WTC11 (cell line): ENCODE results near the gene IFNL2. TPM values are rescaled to one million over a fixed set of nuclear protein-coding genes. Genes with fewer than 3 reads are reported as not detected.
"Not testable (repeated sequence)": the region's sequence is repeated elsewhere in the genome, so short reads cannot be mapped to it uniquely, and the experiment has no call there.

Source experiments
- ATAC-seq: fragments of 200-7000 bp; cut with Tn5 transposase; 2 replicates; pipeline ENCODE4 v1.10.0; 2021; ENCODE audit warnings: mild to moderate bottlenecking, moderate library complexity
- CTCF ChIA-PET: fragments of 300-600 bp; sonication (Branson Sonifier 250); formaldehyde crosslinking; loops from one replicate; lab custom pipeline; 2021; ENCODE audit warnings: antibody characterized with exemption; lab: Charles Lee
- POLR2A ChIA-PET: fragments of 350-600 bp; sonication (Branson Sonifier 250); formaldehyde crosslinking; loops from one replicate; lab custom pipeline; 2021; ENCODE audit warnings: antibody characterized with exemption; lab: Charles Lee
- DNase-seq: peaks from one replicate; pipeline ENCODE4 v3.0.0; 2021; ENCODE audit warnings: low spot score
- H3K27ac Mint-ChIP-seq: 2 replicates; pipeline ENCODE4 v1.8.0; 2021; ENCODE audit warnings: mixed read lengths
- H3K27me3 Mint-ChIP-seq: 2 replicates; pipeline ENCODE4 v1.8.0; 2021; ENCODE audit warnings: low read depth, mild to moderate bottlenecking, moderate library complexity, mixed read lengths
- H3K36me3 Mint-ChIP-seq: 2 replicates; pipeline ENCODE4 v1.8.0; 2021; ENCODE audit warnings: mixed read lengths
- H3K4me1 Mint-ChIP-seq: 2 replicates; pipeline ENCODE4 v1.8.0; 2022; ENCODE audit warnings: mixed read lengths
- H3K4me3 Mint-ChIP-seq: 2 replicates; pipeline ENCODE4 v1.8.0; 2021; ENCODE audit warnings: mild to moderate bottlenecking, moderate library complexity, mixed read lengths
- H3K9me3 Mint-ChIP-seq: 2 replicates; pipeline ENCODE4 v1.8.0; 2021; ENCODE audit warnings: mixed read lengths
- ARID4B ChIP-seq: sonication (generic); formaldehyde crosslinking; IDR thresholded peaks from 2 replicates; pipeline ENCODE4 v1.8.0; 2023; ENCODE audit warnings: missing genetic modification reagents, mild to moderate bottlenecking, borderline replicate concordance
- HMGXB4 ChIP-seq: sonication (generic); formaldehyde crosslinking; IDR thresholded peaks from 2 replicates; pipeline ENCODE4 v1.8.1; 2023; ENCODE audit warnings: mild to moderate bottlenecking, moderate library complexity, missing genetic modification reagents
- JUN ChIP-seq: sonication (generic); formaldehyde crosslinking; IDR thresholded peaks from 2 replicates; pipeline ENCODE4 v1.8.0; 2023; ENCODE audit warnings: mild to moderate bottlenecking, missing genetic modification reagents
- MLX ChIP-seq: sonication (generic); formaldehyde crosslinking; IDR thresholded peaks from 2 replicates; pipeline ENCODE4 v1.8.1; 2023; ENCODE audit warnings: mild to moderate bottlenecking, missing genetic modification reagents, moderate library complexity
- OVOL2 ChIP-seq: fragments of 250-450 bp; sonication (Bioruptor Pico); IDR thresholded peaks from 2 replicates; pipeline ENCODE4 v1.9.0; 2021; ENCODE audit warnings: mild to moderate bottlenecking, borderline replicate concordance
- TEAD1 ChIP-seq: sonication (generic); formaldehyde crosslinking; IDR thresholded peaks from 2 replicates; pipeline ENCODE4 v1.8.0; 2022; ENCODE audit warnings: mild to moderate bottlenecking, missing genetic modification reagents
- USF2 ChIP-seq: sonication (generic); formaldehyde crosslinking; IDR thresholded peaks from 2 replicates; pipeline ENCODE4 v1.8.1; 2023; ENCODE audit warnings: mild to moderate bottlenecking, missing genetic modification reagents, moderate library complexity
- ZBTB43 ChIP-seq: sonication (generic); formaldehyde crosslinking; IDR thresholded peaks from 2 replicates; pipeline ENCODE4 v1.8.1; 2023; ENCODE audit warnings: mild to moderate bottlenecking, missing genetic modification reagents
- ZNF121 ChIP-seq: sonication (generic); formaldehyde crosslinking; IDR thresholded peaks from 2 replicates; pipeline ENCODE4 v1.8.0; 2023; ENCODE audit warnings: missing genetic modification reagents
- ZNF219 ChIP-seq: sonication (generic); formaldehyde crosslinking; IDR thresholded peaks from 2 replicates; pipeline ENCODE4 v1.8.0; 2023; ENCODE audit warnings: missing genetic modification reagents, mild to moderate bottlenecking, borderline replicate concordance
- ZNF671 ChIP-seq: fragments of 250-450 bp; sonication (Bioruptor Pico); IDR thresholded peaks from 2 replicates; pipeline ENCODE4 v1.8.0; 2021; ENCODE audit warnings: mild to moderate bottlenecking
- total RNA-seq: library from RNA; stranded (reverse); gene quantifications from 3 replicates; pipeline ENCODE4 v1.2.3, GENCODE V29; 2021

IFNL2 gene
- total RNA-seq, 1 experiment from 2014 or later, result not detected

- Mint-ChIP-seq H3K4me1 (0 out of 2 replicates have a peak, but pooled peaks cover 2% of the 10 kb centered on the region), H3K9me3 (no peaks in the 10 kb centered on the region), H3K27ac (no peak overlapping the region), H3K36me3 (no peaks in the 10 kb centered on the region), H3K4me3 (no peak overlapping the region), H3K27me3 (peaks cover 44% of the 10 kb centered on the region)
- ChIA-PET POLR2A (no interaction called here), CTCF (interaction anchor here (0.7 kb wide), 1 partner anchor 8 kb away, joined by 3 read pairs; no protein-coding TSS in a partner anchor)
- TF ChIP-seq HMGXB4 (CRISPR knock-in tag) (no peak), TEAD1 (no peak)
- ATAC-seq (no peak), DNase-seq (no peak)
Measured at GRCh38 chr19:39240421-39240820, 27.8 kb upstream of the IFNL2 start.

- H3K9me3 Mint-ChIP-seq, POLR2A ChIA-PET, H3K36me3 Mint-ChIP-seq, DNase-seq, ATAC-seq, H3K4me3 Mint-ChIP-seq, H3K4me1 Mint-ChIP-seq, H3K27ac Mint-ChIP-seq: not testable (repeated sequence)
- H3K27me3 Mint-ChIP-seq, result peaks cover 49% of the 10 kb centered on the region
- CTCF ChIA-PET, result interaction anchor here (1.5 kb wide), 1 partner anchor 77 kb away, joined by 4 read pairs; the partner anchor contains the start of gene LRFN1
Measured at GRCh38 chr19:39243741-39244140, 24.5 kb upstream of the IFNL2 start.

- H3K4me1 Mint-ChIP-seq, H3K9me3 Mint-ChIP-seq, H3K27ac Mint-ChIP-seq, DNase-seq, H3K36me3 Mint-ChIP-seq, POLR2A ChIA-PET, H3K4me3 Mint-ChIP-seq, ATAC-seq: not testable (repeated sequence)
- CTCF ChIA-PET, result interaction anchor here (1.5 kb wide), 1 partner anchor 76 kb away, joined by 4 read pairs; the partner anchor contains the start of gene LRFN1
- H3K27me3 Mint-ChIP-seq, result peaks cover 50% of the 10 kb centered on the region
Measured at GRCh38 chr19:39244410-39245100, 23.6 kb upstream of the IFNL2 start, which contains the start of gene IFNL3. Gene IFNL3 (minus strand): TSS chr19:39245006. CDS start chr19:39244967, 39 bp downstream.

- CTCF ChIA-PET, result interaction anchor here (1.5 kb wide), 1 partner anchor 75 kb away, joined by 4 read pairs; the partner anchor contains the start of gene LRFN1
- peak; percentile 70 for ATAC-seq
- peaks cover 50% of the 10 kb centered on the region for H3K27me3 Mint-ChIP-seq
- H3K9me3 Mint-ChIP-seq, H3K4me1 Mint-ChIP-seq, H3K4me3 Mint-ChIP-seq, H3K36me3 Mint-ChIP-seq, POLR2A ChIA-PET, DNase-seq, H3K27ac Mint-ChIP-seq: not testable (repeated sequence)
Measured at GRCh38 chr19:39245166-39245565, 23.0 kb upstream of the IFNL2 start.

GRCh38 chr19:39246951-39247669, 21.1 kb upstream of the IFNL2 start:
- CTCF ChIA-PET, result interaction anchor here (0.6 to 1.6 kb wide), 15 partner anchors 14 to 125 kb away, joined by 3 to 6 read pairs (median 4); partner anchors contain the start of genes IFNL1, NCCRP1 and SAMD4B
- H3K9me3 Mint-ChIP-seq, result no peaks in the 10 kb centered on the region
- H3K27ac Mint-ChIP-seq, result no peak overlapping the region
- DNase-seq, result peak; percentile 80
- H3K4me3 Mint-ChIP-seq, result peak overlapping the region; percentile 60
- POLR2A ChIA-PET, result interaction anchor here (0.6 kb wide), 1 partner anchor 13 kb away, joined by 4 read pairs; no protein-coding TSS in a partner anchor
- no peaks in the 10 kb centered on the region for H3K4me1 Mint-ChIP-seq
- no peaks in the 10 kb centered on the region for H3K36me3 Mint-ChIP-seq
- peaks cover 65% of the 10 kb centered on the region for H3K27me3 Mint-ChIP-seq
- peak; percentile 67 for ATAC-seq
- TF ChIP-seq USF2 (CRISPR knock-in tag) (peak; percentile 53), ZBTB43 (CRISPR knock-in tag) (peak; percentile 80; the same call in 1 of the 2 replicates), ARID4B (CRISPR knock-in tag) (no peak; the same call in 1 of the 2 replicates), ZNF219 (no peak), ZNF671 (no peak), OVOL2 (CRISPR knock-in tag) (no peak), MLX (CRISPR knock-in tag) (no peak), ZNF121 (CRISPR knock-in tag) (no peak), JUN (0 out of 2 replicates have a peak, but pooled peaks have one; percentile 35)
